Brain microvascular endothelial cell (primary cell): ENCODE data around the gene UGGT2.

Experiments
- DNase-seq: peaks from one replicate; pipeline ENCODE4 v3.0.0-alpha.2; 2020
- H3K27ac ChIP-seq: fragments of 250-450 bp; sonication (Bioruptor Pico); 2 replicates; pipeline ENCODE4 v1.5.1; 2020; ENCODE audit warnings: mild to moderate bottlenecking, moderate library complexity
- H3K27me3 ChIP-seq: fragments of 250-450 bp; sonication (Bioruptor Pico); replicated peaks from 2 replicates; pipeline ENCODE4 v1.5.1; 2020; ENCODE audit warnings: mild to moderate bottlenecking
- H3K36me3 ChIP-seq: fragments of 250-450 bp; sonication (Bioruptor Pico); replicated peaks from 2 replicates; pipeline ENCODE4 v1.5.1; 2020; ENCODE audit warnings: mild to moderate bottlenecking
- H3K4me3 ChIP-seq: 2 replicates; pipeline ENCODE4 v1.5.1; 2011; ENCODE audit warnings: low read depth, mild to moderate bottlenecking, control low read depth, low read length, moderate library complexity
- in situ Hi-C: cut with HindIII; loops from 2 replicates; pipeline ENCODE4 v1.10.0; 2017; ENCODE audit warnings: low sequenced_read_pairs, low pct_ligation_motif_present
- TF ChIP-seq, protein P1 (sequence below): IDR thresholded peaks from 2 replicates; pipeline ENCODE4 v1.5.1; 2011; ENCODE audit warnings: low read depth, mild to moderate bottlenecking, moderate library complexity, low read length, control low read depth, inconsistent platforms; ENCODE audit errors: missing control alignments

The UGGT2 gene

DNA sequence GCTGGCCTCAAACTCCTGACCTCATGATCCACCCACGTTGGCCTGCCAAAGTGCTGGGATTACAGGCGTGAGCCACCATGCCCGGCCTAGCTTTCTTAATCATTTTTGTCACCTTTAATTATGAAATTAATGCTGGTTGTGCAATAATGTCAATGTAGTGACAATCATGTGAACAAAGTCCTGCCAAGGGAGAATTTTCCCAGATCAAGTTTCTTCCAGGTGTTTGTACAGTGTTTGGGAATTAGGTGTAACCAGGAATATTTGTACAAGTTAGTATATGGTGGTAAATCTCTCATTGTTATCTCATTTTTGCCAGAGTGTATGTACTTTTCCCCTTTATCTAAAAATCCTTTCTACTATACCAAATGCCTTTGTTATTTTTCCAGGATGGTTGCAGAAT, 171.1 kb downstream of the UGGT2 start:
- in situ Hi-C loops: no loop called here
- TF ChIP-seq, protein P1, sequence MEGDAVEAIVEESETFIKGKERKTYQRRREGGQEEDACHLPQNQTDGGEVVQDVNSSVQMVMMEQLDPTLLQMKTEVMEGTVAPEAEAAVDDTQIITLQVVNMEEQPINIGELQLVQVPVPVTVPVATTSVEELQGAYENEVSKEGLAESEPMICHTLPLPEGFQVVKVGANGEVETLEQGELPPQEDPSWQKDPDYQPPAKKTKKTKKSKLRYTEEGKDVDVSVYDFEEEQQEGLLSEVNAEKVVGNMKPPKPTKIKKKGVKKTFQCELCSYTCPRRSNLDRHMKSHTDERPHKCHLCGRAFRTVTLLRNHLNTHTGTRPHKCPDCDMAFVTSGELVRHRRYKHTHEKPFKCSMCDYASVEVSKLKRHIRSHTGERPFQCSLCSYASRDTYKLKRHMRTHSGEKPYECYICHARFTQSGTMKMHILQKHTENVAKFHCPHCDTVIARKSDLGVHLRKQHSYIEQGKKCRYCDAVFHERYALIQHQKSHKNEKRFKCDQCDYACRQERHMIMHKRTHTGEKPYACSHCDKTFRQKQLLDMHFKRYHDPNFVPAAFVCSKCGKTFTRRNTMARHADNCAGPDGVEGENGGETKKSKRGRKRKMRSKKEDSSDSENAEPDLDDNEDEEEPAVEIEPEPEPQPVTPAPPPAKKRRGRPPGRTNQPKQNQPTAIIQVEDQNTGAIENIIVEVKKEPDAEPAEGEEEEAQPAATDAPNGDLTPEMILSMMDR: no peak

DNA sequence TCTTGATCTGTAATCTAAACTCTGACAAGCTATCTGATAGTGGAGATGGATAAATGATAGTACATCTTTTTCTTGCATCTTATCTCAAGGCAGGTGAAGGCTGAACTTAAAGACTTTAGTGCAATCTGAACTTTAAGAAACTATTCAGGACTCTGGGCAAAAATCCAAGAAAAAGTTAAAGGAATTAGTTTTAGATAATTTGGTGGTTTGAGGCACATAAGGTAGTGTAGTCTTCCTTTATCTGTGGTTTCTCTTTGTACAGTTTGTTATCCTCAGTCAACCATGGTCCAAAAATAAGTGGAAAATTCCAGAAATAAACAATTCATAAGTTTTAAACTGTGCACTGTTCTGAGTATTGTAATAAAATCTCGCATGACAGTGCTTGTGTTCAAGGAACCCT, 172.9 kb downstream of the UGGT2 start:
- H3K36me3 ChIP-seq: peaks cover 4% of the 10 kb centered on the region
- H3K4me3 ChIP-seq: no peak overlapping the region
- DNase-seq: no peak
- H3K27ac ChIP-seq: no peak overlapping the region
- no peaks in the 10 kb centered on the region for H3K27me3 ChIP-seq
- in situ Hi-C loops: no loop called here
- TF ChIP-seq, protein P1: no peak

More for the DNA sequence above, 171.1 kb downstream of the UGGT2 start:
- no peaks in the 10 kb centered on the region for H3K27me3 ChIP-seq
- no peak overlapping the region for H3K4me3 ChIP-seq
- DNase-seq: no peak
- H3K36me3 ChIP-seq: peaks cover 2% of the 10 kb centered on the region
- no peak overlapping the region for H3K27ac ChIP-seq

DNA sequence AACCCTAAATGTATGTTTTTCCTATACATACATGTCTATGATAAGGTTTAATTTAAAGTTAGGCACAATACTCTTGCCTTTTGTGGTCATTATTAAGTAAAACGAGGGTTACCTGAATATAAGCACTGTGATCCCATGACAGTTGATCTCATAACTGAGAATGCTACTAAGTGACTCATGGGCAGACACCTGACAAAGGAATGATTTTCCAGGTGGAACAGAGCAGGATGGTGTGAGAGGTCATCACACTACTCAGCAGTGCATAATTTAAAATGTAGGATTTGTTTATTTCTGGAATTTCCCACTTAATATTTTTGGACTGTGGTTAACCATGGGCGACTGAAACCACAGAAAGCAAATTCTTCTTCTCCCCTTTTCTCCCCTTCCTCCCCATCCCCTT, 178.9 kb downstream of the UGGT2 start:
- no peak overlapping the region for H3K27ac ChIP-seq
- DNase-seq: no peak
- peaks cover 4% of the 10 kb centered on the region for H3K36me3 ChIP-seq
- TF ChIP-seq, protein P1: no peak
- no peak overlapping the region for H3K4me3 ChIP-seq
- H3K27me3 ChIP-seq: no peaks in the 10 kb centered on the region
- in situ Hi-C loops: no loop called here

DNA sequence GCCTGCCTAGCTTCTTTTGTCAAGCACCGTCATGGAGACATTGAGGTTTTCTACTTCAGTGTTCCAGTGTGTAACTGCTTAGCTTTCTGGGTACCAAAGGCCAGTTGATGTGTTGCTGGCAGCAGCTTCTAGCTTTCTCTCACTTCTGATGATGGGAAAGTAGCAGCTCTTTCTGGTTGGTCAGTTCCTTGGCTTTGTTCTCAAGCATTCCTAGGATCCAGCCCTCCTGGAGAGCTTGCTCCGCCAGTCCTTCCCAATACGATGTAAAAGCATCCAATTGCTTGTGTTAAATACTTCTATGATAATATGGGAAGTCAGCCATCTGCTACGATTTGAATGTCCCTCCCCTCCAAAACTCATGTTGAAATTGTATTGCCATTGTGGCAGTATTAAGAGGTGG, 182.8 kb downstream of the UGGT2 start:
- TF ChIP-seq, protein P1: no peak
- in situ Hi-C loops: no loop called here
- H3K27me3 ChIP-seq: no peaks in the 10 kb centered on the region
- no peak overlapping the region for H3K4me3 ChIP-seq
- no peak for DNase-seq
- peaks cover 2% of the 10 kb centered on the region for H3K36me3 ChIP-seq
- no peak overlapping the region for H3K27ac ChIP-seq

DNA sequence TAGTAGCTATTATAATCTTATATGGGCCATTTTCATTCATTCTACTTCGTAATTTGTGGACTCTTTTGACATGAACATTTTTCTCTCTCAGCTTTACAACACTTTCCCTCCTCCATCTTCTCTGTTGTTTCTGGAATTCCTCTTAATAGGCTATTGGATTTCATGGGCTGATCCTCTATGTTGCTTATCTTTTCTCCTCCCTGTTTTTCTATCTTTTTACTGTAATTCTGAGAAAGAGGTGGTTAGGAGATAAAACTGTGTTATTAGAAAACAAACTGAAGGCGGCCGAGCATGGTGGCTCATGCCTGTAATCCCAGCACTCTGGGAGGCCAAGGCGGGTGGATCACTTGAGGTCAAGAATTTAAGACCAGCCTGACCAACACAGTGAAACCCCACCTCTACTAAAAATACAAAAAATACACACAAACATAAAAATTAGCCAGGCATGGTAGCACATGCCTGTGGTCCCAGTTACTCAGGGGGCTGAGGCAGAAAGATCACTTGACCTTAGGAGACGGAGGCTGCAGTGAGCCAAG, 188.1 kb downstream of the UGGT2 start:
- Histone ChIP-seq H3K27ac (no peak overlapping the region), H3K36me3 (no peaks in the 10 kb centered on the region), H3K27me3 (no peaks in the 10 kb centered on the region), H3K4me3 (no peak overlapping the region)
- TF ChIP-seq, protein P1: no peak
- no peak for DNase-seq
- in situ Hi-C loops: no loop called here

DNA sequence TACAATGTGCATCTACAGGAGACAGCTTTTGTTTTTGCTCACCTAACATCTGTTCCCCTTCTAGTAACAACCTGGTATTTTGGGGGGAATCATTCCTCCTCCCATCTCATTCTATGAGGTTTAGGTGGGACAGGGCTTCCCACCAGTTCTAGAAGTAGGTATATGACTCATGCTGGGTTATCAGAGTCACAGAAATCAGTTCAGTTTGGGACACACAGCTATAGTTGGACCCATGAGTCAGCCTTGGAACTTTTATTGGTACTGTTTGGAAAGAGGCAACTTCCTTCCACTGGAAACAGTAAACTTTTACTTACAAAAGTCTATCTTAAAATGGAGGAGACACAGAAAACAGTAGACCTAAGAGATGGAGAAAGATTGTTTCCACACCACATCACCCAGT, 190.8 kb downstream of the UGGT2 start:
- Histone ChIP-seq H3K36me3 (no peaks in the 10 kb centered on the region), H3K4me3 (no peak overlapping the region), H3K27me3 (no peaks in the 10 kb centered on the region), H3K27ac (no peak overlapping the region)
- TF ChIP-seq, protein P1: no peak
- in situ Hi-C loops: no loop called here
- DNase-seq: no peak
